Measurements from ENCODE around the gene PLAC1.

PLAC1 gene

GRCh38 chrX:134538316-134538715 lies 120.0 kb downstream of the PLAC1 start:
- no peak for DNase-seq

- DNase-seq, result peak in 1 of 3 experiments; percentile 30
These were observed 120.9 kb downstream of the PLAC1 start for GRCh38 chrX:134537179-134537955.

- DNase-seq, result no peak
These were observed 124.3 kb downstream of the PLAC1 start for GRCh38 chrX:134533952-134534351.

- no peak for DNase-seq
These were observed 124.9 kb downstream of the PLAC1 start for GRCh38 chrX:134533352-134533751.

- DNase-seq, result no peak
These were observed 127.4 kb downstream of the PLAC1 start for GRCh38 chrX:134530845-134531244.

GRCh38 chrX:134529481-134529880 lies 128.8 kb downstream of the PLAC1 start:
- no peak for DNase-seq

GRCh38 chrX:134528960-134529359 lies 129.3 kb downstream of the PLAC1 start:
- no peak for DNase-seq

GRCh38 chrX:134526399-134526798 lies 131.9 kb downstream of the PLAC1 start:
- no peak for DNase-seq

- DNase-seq, result no peak
These were observed 133.0 kb downstream of the PLAC1 start for GRCh38 chrX:134525086-134525792.

GRCh38 chrX:134524181-134524580 lies 134.1 kb downstream of the PLAC1 start:
- no peak for DNase-seq

GRCh38 chrX:134520860-134521390 lies 137.3 kb downstream of the PLAC1 start:
- DNase-seq, result peak; percentile 10 to 78 (median 25)
